ACHN (cell line): Measurements from ENCODE around the gene SUGP1.

Experiments used
- DNase-seq: peaks from one replicate; pipeline ENCODE4 v3.0.0-alpha.2; 2015
- in situ Hi-C: cut with HindIII; loops from 2 replicates; pipeline ENCODE4 v1.10.0; 2017; ENCODE audit warnings: low sequenced_read_pairs, low pct_ligation_motif_present, low pct_unique_long_range_greater_than_20kb

SUGP1 gene

DNA sequence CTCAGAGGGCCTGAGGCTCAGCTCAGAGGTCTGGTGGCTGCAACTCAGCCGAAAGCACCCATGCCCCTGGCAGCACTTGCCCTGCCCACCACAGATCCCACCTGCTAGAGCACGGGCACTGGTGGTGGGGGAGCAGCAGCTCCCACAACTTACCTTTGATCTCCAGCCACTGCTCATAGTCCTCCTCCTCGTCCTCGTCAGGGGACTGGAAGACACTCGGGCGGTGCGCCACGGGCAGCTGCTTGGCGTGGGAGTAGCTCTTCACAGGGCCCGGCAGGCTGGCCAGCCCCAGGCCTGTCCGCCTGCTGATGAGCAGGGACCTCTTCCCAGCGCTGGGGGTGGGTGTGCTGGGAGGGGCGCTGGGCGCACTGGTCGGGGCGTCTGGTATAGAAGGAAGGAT lies 14.6 kb downstream of the SUGP1 start:
- no peak for DNase-seq
- in situ Hi-C loops = no loop called here

DNA sequence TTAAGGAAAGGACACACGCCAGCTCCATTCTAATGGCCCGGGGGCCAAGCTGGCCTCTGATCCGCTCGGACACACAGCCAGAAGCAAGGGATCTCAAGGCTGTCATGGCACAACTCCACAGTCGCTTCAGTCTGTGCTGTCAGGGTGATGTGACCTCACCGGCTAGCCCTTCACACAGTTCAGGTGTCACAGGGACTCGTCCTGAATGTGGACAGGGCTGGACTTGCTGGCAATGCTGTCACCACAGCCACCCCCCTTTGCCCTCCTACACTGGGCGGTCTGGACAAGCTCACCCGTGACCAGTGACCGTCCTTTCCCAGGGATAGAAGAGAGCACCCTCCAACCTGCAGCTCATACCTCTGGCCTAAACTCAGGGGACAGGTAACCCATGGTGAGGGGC lies 15.2 kb downstream of the SUGP1 start:
- in situ Hi-C loops = no loop called here
- no peak for DNase-seq

DNA sequence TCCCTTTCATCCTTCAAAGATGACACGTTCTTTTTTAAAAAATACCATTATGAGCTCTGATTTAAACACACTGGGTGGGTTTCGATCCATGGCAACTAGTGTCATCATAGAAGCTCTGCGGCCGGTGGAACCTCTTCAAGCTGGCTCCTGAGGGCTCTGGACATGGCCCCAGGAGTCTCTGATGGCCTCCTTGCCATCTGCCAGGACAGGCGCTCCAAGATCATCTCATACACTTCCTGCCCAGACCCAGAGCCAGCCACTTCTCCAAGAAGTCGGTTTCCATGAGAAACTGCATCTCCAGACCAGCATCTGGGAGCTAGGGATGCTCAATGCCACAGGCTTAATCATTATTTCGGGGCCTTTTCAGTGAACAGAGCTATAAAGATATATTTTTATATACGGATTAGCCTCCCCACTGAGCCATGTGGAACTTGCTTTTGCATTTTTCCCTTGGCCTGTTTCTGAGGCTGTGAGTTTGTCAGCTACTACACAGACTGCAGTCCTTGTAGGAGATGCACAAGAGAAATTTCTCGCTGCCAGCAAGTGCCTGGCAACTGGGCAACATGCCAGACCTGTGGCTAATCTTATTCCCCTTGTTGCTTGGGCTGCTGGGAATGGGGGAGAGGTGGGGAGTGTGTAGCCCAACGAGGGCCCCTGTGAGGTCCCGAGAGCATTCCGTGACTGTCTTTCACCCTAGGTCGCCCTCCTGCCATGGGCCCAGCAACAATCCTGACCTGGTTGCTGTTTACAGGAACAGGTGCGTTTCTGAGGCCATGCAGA lies 15.9 kb downstream of the SUGP1 start:
- in situ Hi-C loops = no loop called here
- no peak for DNase-seq

DNA sequence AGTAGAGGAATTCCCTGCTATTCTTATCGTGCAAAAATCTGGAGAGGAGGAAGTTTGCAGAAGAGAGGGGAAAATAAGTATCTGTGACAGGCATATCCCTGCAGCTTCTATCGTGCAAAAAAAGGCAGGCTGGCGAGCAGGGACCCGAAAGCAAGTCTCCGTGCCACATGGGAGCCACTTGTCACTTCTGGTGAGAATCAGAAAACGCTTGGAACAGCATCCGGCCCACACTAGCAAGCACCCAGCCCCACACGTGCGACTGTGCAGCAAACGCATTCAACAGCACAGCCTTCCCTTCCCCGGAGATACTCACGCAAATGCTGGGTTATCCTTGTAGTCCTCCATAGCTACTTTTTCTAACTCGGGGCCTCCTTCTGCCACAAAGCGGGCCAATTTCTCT lies 16.9 kb downstream of the SUGP1 start:
- in situ Hi-C loops = no loop called here
- no peak for DNase-seq

- in situ Hi-C loops = no loop called here
- no peak for DNase-seq
Measured at GRCh38 chr19:19300613-19301012, 19.7 kb downstream of the SUGP1 start.

DNA sequence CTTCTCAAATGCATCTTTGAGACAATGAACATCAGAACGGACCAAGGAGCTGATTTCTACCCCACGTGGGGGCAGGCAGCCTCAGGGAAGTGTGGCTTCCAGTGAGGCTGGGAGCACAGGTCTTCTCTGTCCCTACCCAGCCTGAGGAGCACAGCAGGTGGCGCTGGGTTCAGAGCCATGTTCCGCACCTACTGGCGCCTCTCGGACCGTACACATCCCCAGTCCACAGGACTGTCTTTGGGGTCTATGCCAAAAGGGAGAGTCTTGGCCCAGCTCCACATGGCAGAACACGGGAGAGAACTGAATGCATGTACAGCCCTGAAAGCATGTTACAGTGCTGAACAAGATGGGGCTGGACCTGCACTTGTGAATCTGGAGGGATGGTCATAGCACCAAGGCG lies 22.6 kb downstream of the SUGP1 start:
- no peak for DNase-seq
- in situ Hi-C loops = no loop called here

DNA sequence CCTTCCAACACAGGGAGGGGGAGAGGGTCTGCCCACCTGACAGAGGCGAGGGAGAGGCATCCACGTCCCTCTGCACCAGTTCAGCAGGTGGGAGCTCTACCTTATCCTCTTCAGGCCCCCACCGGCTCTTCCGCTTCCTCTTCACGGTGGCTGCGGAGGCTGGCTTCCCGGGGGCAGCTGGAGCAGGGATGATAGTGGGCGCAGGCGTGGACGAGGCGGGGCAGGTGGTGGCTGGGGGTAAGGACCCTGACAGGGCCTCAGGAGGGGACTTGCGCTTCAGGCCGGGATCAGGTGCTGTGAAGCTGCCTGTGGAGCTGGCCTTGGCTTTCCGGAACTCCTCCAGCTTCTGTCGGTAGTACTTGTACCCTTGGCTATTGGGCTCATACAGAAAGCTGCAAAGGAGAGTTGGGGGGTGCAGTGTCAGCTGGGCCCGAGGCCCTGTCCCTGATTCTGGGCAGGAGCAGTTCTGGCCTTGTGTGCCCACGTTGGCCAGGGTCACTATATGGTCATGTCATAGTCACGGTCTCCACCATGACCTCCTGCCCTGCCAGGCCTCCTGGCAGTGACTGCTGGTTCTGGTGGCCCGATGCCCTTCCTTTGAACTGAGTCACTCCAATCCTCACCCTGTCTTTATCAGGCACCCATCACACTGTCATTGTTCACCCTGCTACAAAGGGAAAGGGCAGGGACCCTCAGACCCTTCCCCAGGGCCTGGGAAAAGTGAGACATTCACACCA lies 23.2 kb downstream of the SUGP1 start:
- in situ Hi-C loops = no loop called here
- DNase-seq = no peak

GRCh38 chr19:19294914-19295313 lies 25.4 kb downstream of the SUGP1 start:
- no peak for DNase-seq
- in situ Hi-C loops = no loop called here

GRCh38 chr19:19292607-19293006 lies 27.7 kb downstream of the SUGP1 start:
- in situ Hi-C loops = no loop called here
- DNase-seq = no peak

- in situ Hi-C loops = no loop called here
- no peak for DNase-seq
Measured at GRCh38 chr19:19285686-19286085, 34.6 kb downstream of the SUGP1 start.

- in situ Hi-C loops = no loop called here
- no peak for DNase-seq
Measured at GRCh38 chr19:19280561-19280960, 39.7 kb downstream of the SUGP1 start.

- in situ Hi-C loops = no loop called here
- no peak for DNase-seq
Measured at GRCh38 chr19:19279853-19280252, 40.5 kb downstream of the SUGP1 start.

DNA sequence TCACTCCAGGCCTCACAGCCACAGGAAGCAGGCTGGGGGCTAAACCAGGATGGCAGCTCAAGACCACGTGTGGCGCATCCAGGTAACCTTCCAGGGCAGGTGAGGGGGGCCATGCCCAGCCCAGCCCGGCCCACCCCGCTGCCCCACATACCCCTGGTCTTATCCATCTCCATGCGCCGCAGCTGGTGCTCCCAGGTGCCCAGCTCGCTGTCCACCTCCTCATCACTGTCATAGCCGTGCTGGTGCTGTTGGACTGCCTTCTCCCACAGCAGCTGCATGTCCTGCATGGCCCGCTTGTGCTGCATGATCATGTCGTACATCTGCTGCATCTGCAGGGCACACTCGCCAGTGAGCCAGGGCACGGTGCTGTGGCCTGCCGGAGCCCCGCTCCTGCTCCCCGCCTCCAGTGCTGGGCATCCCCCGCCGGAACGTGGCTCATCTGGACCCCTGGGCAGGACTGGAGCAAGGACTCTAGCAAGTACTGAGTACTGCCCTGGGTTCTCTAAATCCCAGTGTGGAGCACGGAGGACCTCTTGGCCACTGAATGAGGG lies 41.2 kb downstream of the SUGP1 start:
- in situ Hi-C loops = no loop called here

GRCh38 chr19:19278315-19278714 lies 42.0 kb downstream of the SUGP1 start:
- no peak for DNase-seq
- in situ Hi-C loops = no loop called here

More for the DNA sequence above, 41.2 kb downstream of the SUGP1 start:
- DNase-seq = no peak

DNA sequence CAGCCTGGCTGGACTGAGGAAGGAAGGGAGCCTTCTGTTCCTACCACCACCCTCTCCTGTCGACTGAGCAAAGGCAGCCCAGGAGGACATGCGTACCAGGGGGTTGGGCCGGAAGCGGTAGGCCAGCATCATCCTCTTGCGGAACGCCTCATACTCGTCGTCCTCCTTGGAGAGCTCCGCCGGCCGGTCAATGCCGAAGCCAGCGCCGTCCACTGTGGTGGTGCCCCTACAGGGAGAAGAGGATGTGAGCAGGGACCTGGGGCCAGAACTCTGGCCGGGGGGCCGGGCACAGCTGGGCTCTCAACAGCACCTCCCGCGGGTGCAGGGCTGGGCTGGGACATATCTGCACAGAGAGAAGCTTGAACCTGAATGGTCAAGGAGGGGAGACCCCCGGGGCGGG lies 43.5 kb downstream of the SUGP1 start:
- DNase-seq = no peak
- in situ Hi-C loops = no loop called here

- DNase-seq = no peak
- in situ Hi-C loops = no loop called here
Measured at GRCh38 chr19:19276386-19276785, 43.9 kb downstream of the SUGP1 start.

- no peak for DNase-seq
- in situ Hi-C loops = no loop called here
Measured at GRCh38 chr19:19274716-19275565, 45.4 kb downstream of the SUGP1 start.

GRCh38 chr19:19274146-19274545 lies 46.2 kb downstream of the SUGP1 start:
- in situ Hi-C loops = no loop called here
- no peak for DNase-seq
